Activated naive CD4-positive, alpha-beta T cell treated with Interleukin-2 at 50 U/mL for 16 hours (primary cell): ENCODE measurements around the gene GRM1.

Experiments used
- DNase-seq: peaks from one replicate; pipeline ENCODE4 v3.0.0-alpha.2; 2020

The GRM1 gene

GRCh38 chr6:146028851-146029572 lies at the start of gene GRM1:
GRM1 (plus strand) TSS chr6:146029062; CDS start chr6:146029518, 456 bp downstream.
- no peak for DNase-seq

- no peak for DNase-seq
Observed at GRCh38 chr6:146009338-146009737, 19.5 kb upstream of the GRM1 start.

GRCh38 chr6:146014233-146014632 lies 14.6 kb upstream of the GRM1 start:
- DNase-seq: no peak

- no peak for DNase-seq
Observed at GRCh38 chr6:146017672-146018071, 11.2 kb upstream of the GRM1 start.

- no peak for DNase-seq
Observed at GRCh38 chr6:146026873-146027272, 2.0 kb upstream of the GRM1 start.

- no peak for DNase-seq
Observed at GRCh38 chr6:146027586-146028251, 1.1 kb upstream of the GRM1 start.

- DNase-seq: peak; percentile 16
Observed at GRCh38 chr6:146028252-146028795, 538 bp upstream of the GRM1 start.

GRCh38 chr6:146029573-146030184 lies 817 bp downstream of the GRM1 start:
- DNase-seq: no peak

- DNase-seq: no peak
Observed at GRCh38 chr6:146032387-146032786, 3.5 kb downstream of the GRM1 start.

- DNase-seq: no peak
Observed at GRCh38 chr6:146040360-146040759, 11.5 kb downstream of the GRM1 start.

GRCh38 chr6:146041282-146041681 lies 12.4 kb downstream of the GRM1 start:
- DNase-seq: no peak

GRCh38 chr6:146047371-146047770 lies 18.5 kb downstream of the GRM1 start:
- DNase-seq: no peak

GRCh38 chr6:146050168-146050567 lies 21.3 kb downstream of the GRM1 start:
- DNase-seq: no peak

GRCh38 chr6:146056506-146056905 lies 27.6 kb downstream of the GRM1 start:
- no peak for DNase-seq

GRCh38 chr6:146065690-146066089 lies 36.8 kb downstream of the GRM1 start:
- no peak for DNase-seq

GRCh38 chr6:146066506-146066905 lies 37.6 kb downstream of the GRM1 start:
- DNase-seq: no peak

GRCh38 chr6:146071781-146072180 lies 42.9 kb downstream of the GRM1 start:
- no peak for DNase-seq

- DNase-seq: no peak
Observed at GRCh38 chr6:146077992-146078391, 49.1 kb downstream of the GRM1 start.

GRCh38 chr6:146087386-146087785 lies 58.5 kb downstream of the GRM1 start:
- no peak for DNase-seq

GRCh38 chr6:146090474-146090873 lies 61.6 kb downstream of the GRM1 start:
- DNase-seq: no peak

GRCh38 chr6:146092961-146093686 lies 64.3 kb downstream of the GRM1 start:
- no peak for DNase-seq

- no peak for DNase-seq
Observed at GRCh38 chr6:146095481-146095880, 66.6 kb downstream of the GRM1 start.

- no peak for DNase-seq
Observed at GRCh38 chr6:146097586-146097985, 68.7 kb downstream of the GRM1 start.
